ENCODE data around the gene NOC2L. TPM values are rescaled to one million over a fixed set of nuclear protein-coding genes. Genes with fewer than 3 reads are reported as not detected.

NOC2L gene
- total and polyA plus RNA-seq, 9 of the 15 experiments (the other 6 are each of a cell fraction or from before 2014, with no cell fraction given) = 4.0 to 410 (median 200) TPM

DNA sequence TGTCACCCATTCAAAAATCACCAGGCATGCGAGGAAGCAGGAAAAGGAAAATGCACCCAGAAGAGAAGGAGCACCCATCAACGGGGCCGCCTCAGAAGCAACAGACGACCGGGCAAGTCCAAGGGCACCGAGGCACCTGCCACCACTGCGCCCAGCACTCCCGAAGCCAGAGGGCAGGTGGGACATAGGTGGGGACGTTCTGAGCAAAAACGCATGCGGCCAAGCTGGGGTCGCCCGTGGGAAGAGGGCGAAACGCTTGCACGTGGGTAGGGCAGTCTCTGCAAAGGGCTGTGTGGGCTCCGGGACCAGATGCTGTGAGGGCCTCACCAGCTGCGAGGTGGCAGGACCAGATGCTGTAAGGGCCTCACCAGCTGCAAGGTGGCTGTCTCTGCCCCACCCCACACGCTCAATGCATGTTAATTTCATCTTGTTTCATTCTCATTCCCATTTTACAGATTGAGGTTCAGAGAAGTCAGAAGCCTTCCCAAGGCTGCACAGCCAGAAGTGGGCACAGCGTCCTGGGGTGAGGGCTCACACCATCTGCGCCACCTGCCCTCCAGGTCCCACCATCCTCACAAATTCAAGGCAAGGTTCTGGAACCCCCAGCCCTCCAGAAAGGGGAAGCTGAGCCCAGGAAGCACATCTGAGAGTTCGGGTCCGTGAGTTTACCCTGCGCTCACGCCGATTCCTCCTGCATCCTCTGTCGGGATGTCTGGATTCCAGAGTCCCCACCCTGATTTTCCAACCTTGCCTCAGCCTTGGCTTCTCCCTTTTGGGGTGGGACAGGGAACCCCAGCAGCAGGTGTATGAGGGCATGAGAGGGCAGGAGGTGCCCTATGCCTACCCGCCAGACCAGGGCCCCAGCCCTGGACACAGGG lies 43.5 kb downstream of the NOC2L start:
- H3K9me1 ChIP-seq (ENCODE audit: control insufficient read depth, insufficient read depth, low read length) = no peaks in the 10 kb centered on the region
- H3K36me3 ChIP-seq (ENCODE audit: control insufficient read depth, insufficient read depth, low read length) = no peaks in the 10 kb centered on the region
- BruUV-seq (replicated peaks) = no TSS peak
- H3K4me1 ChIP-seq (replicated peaks in 1 of 2; ENCODE audit: control insufficient read depth in 2 of 2, insufficient read depth in 2 of 2, low read length in 2 of 2) = peaks cover 12 to 78% of the 10 kb centered on the region in 2 experiments
- in situ Hi-C loops (cut with MboI) = no loop called here
- FAIRE-seq (no peak), DNase-seq (ENCODE audit: extremely low read depth in 1 of 4, low spot score in 3 of 4) (no peak), ATAC-seq (no peak)
- H3K9ac ChIP-seq (ENCODE audit: insufficient read depth in 1 of 2, low read depth in 2 of 2, low read length in 2 of 2) = peak overlapping the region in 1 of 2 experiments; percentile 24; a peak in 1 of 4 replicates
- H2AFZ ChIP-seq (ENCODE audit: low read depth, low read length) = no peak overlapping the region
- peaks cover 33% of the 10 kb centered on the region; the same call in 1 of the 2 replicates for H4K20me1 ChIP-seq (replicated peaks; ENCODE audit: control insufficient read depth, insufficient read depth, low read length)
- ChIA-PET CTCF (ENCODE audit: low intra/inter-chr PET ratio) (no interaction called here), POLR2A (interaction anchor here (0.7 kb wide), 1 partner anchor 301 kb away, joined by 3 read pairs; no protein-coding TSS in a partner anchor)
- H3K79me2 ChIP-seq (ENCODE audit: control insufficient read depth, insufficient read depth, low read length) = no peaks in the 10 kb centered on the region
- 26% methylated on average over 28 of the region's 28 CpGs for WGBS (ENCODE audit: insufficient coverage, low coverage, missing lambda C conversion rate)
- H3K4me2 ChIP-seq (ENCODE audit: insufficient read depth, low read length) = no peak overlapping the region
- H3K4me3 ChIP-seq = no peak overlapping the region
- H3K27me3 ChIP-seq (ENCODE audit: control insufficient read depth in 2 of 2, insufficient read depth in 2 of 2, low read length in 2 of 2) = peaks cover 33 to 72% of the 10 kb centered on the region in 2 experiments; a peak in 4 of 5 replicates
- intact Hi-C loops (cut with micrococcal nuclease) = no loop called here
- H3K9me3 ChIP-seq (replicated peaks; ENCODE audit: control insufficient read depth, insufficient read depth, low read depth, low read length) = no peaks in the 10 kb centered on the region
- no peak overlapping the region for H3K27ac ChIP-seq (ENCODE audit: extremely low read depth, low read depth, low read length)
- TF ChIP-seq ZFP1 (CRISPR knock-in tag; IDR thresholded peaks at IDR 0.05) (no peak), ZBTB11 (CRISPR knock-in tag; IDR thresholded peaks at IDR 0.05) (no peak), SOX6 (IDR thresholded peaks at IDR 0.05) (no peak), ZNF512 (tag; IDR thresholded peaks at IDR 0.05) (no peak), E2F3 (CRISPR knock-in tag; IDR thresholded peaks at IDR 0.05) (no peak), TAF1 (IDR thresholded peaks at IDR 0.05; ENCODE audit: control insufficient read depth, extremely low read depth, insufficient read depth, low read length, severe bottlenecking) (no peak), NR3C1 (CRISPR knock-in tag; IDR thresholded peaks at IDR 0.05) (no peak), MCM5 (IDR thresholded peaks at IDR 0.05; ENCODE audit: low read depth) (no peak), HOXB6 (CRISPR knock-in tag; IDR thresholded peaks at IDR 0.05; ENCODE audit: borderline replicate concordance) (no peak), DNMT1 (IDR thresholded peaks at IDR 0.05) (no peak), POLR2G (IDR thresholded peaks at IDR 0.05; ENCODE audit: low read depth, low read length) (peak; percentile 45; the same call in 1 of the 2 replicates), ZNF507 (tag; conservative IDR thresholded peaks at IDR 0.05) (no peak), CCAR2 (IDR thresholded peaks at IDR 0.05; ENCODE audit: low read depth, low read length) (no peak)
- TF ChIP-seq, protein P1, sequence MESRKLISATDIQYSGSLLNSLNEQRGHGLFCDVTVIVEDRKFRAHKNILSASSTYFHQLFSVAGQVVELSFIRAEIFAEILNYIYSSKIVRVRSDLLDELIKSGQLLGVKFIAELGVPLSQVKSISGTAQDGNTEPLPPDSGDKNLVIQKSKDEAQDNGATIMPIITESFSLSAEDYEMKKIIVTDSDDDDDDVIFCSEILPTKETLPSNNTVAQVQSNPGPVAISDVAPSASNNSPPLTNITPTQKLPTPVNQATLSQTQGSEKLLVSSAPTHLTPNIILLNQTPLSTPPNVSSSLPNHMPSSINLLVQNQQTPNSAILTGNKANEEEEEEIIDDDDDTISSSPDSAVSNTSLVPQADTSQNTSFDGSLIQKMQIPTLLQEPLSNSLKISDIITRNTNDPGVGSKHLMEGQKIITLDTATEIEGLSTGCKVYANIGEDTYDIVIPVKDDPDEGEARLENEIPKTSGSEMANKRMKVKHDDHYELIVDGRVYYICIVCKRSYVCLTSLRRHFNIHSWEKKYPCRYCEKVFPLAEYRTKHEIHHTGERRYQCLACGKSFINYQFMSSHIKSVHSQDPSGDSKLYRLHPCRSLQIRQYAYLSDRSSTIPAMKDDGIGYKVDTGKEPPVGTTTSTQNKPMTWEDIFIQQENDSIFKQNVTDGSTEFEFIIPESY (CRISPR knock-in tag; IDR thresholded peaks at IDR 0.05) = no peak
